HCT116 (cell line): ENCODE results near the gene ATP6V0A1. TPM values are rescaled to one million over a fixed set of nuclear protein-coding genes. Genes with fewer than 3 reads are reported as not detected.

Source experiments
- ATAC-seq: fragments of 200-7000 bp; cut with Tn5 transposase; 2 replicates; pipeline ENCODE4 v1.9.1; 2020; ENCODE audit warnings: mild to moderate bottlenecking, moderate library complexity
- BruUV-seq: library from RNA; stranded (reverse); fragments of 400-500 nt; replicated peaks from 2 replicates; lab custom pipeline; 2021; lab: Mats Ljungman, UMichigan
- CTCF ChIA-PET: fragments of 300-600 bp; sonication (Branson Sonifier 250); formaldehyde crosslinking; loops from one replicate; lab custom pipeline; 2021; ENCODE audit warnings: antibody characterized with exemption; lab: Charles Lee
- POLR2A ChIA-PET: fragments of 300-600, 350-600 bp; sonication (Branson Sonifier 250); formaldehyde crosslinking; loops from one replicate; lab custom pipeline; 2021; ENCODE audit warnings: antibody characterized with exemption; lab: Charles Lee
- RAD21 ChIA-PET, 2 experiments: fragments of 300-600 bp; sonication (Branson Sonifier 250); formaldehyde crosslinking; loops; one replicate each; lab custom pipeline; 2023; ENCODE audit warnings: low total read pairs in 2 of 2; ENCODE audit not compliant: uncharacterized antibody in 2 of 2, unreplicated experiment in 2 of 2, low non-redundant PET in 1 of 2; lab: Charles Lee
- DNase-seq: peaks from one replicate; pipeline ENCODE4 v3.0.0-alpha.2; 2010; ENCODE audit warnings: low read depth, low spot score
- H2AFZ ChIP-seq: fragments of 200-600 bp; shearing (Covaris generic), sonication (generic); 2 replicates; pipeline ENCODE4 v1.6.1; 2017; ENCODE audit warnings: low read depth, mixed run types, mixed read lengths, antibody characterized with exemption, low read length; ENCODE audit not compliant: poor library complexity, severe bottlenecking
- H3K27ac ChIP-seq: 2 replicates; pipeline ENCODE4 v1.5.1; 2012; ENCODE audit warnings: low read depth, low read length
- H3K27me3 ChIP-seq: fragments of 200-600 bp; sonication (generic); 2 replicates; pipeline ENCODE4 v1.6.1; 2016; ENCODE audit warnings: mixed run types, low read length, mixed read lengths; ENCODE audit not compliant: insufficient read depth
- H3K36me3 ChIP-seq, 2 experiments: fragments of 200-500 bp in 1 of 2; fragments of 200-600 bp in 1 of 2; sonication (Bioruptor generic) in 1 of 2; sonication (generic) in 1 of 2; 2 replicates each; pipeline versions ENCODE4 v1.5.1 to v1.6.1; 2014 to 2016; ENCODE audit warnings: low read length in 2 of 2, inconsistent platforms in 1 of 2, mixed read lengths in 1 of 2, mixed run types in 1 of 2; ENCODE audit not compliant: insufficient read depth in 2 of 2, control insufficient read depth in 1 of 2
- H3K4me1 ChIP-seq, 2 experiments: fragments of 200-600 bp in 1 of 2; sonication (generic) in 1 of 2; 2 replicates each; pipeline versions ENCODE4 v1.5.1 to v1.6.1; 2012 to 2017; ENCODE audit warnings: low read length in 2 of 2, inconsistent platforms in 1 of 2, mild to moderate bottlenecking in 1 of 2, mixed read lengths in 1 of 2, mixed run types in 1 of 2, moderate library complexity in 1 of 2; ENCODE audit not compliant: insufficient read depth in 2 of 2, control insufficient read depth in 1 of 2
- H3K4me2 ChIP-seq: fragments of 200-600 bp; sonication (generic); 2 replicates; pipeline ENCODE4 v1.6.1; 2017; ENCODE audit warnings: mixed run types, low read length, mixed read lengths
- H3K4me3 ChIP-seq, 2 experiments: fragments of 200-600 bp in 1 of 2; sonication (generic) in 1 of 2; replicated peaks in 1 of 2; 2 replicates each; pipeline ENCODE4 v1.5.1; 2011 to 2016; ENCODE audit warnings: low read length in 2 of 2, control low read depth in 1 of 2, low read depth in 1 of 2, mild to moderate bottlenecking in 1 of 2, mixed read lengths in 1 of 2, mixed run types in 1 of 2
- H3K79me2 ChIP-seq: fragments of 200-600 bp; sonication (generic); 2 replicates; pipeline ENCODE4 v1.6.1; 2017; ENCODE audit warnings: mild to moderate bottlenecking, mixed run types, low read length, moderate library complexity, mixed read lengths; ENCODE audit not compliant: insufficient read depth
- H3K9ac ChIP-seq: fragments of 200-600 bp; sonication (generic); 2 replicates; pipeline ENCODE4 v1.6.1; 2016; ENCODE audit warnings: low read length, mixed read lengths
- H3K9me2 ChIP-seq: fragments of 200-600 bp; sonication (generic), shearing (Covaris generic); 2 replicates; pipeline ENCODE4 v1.6.1; 2017; ENCODE audit warnings: mixed run types, mild to moderate bottlenecking, moderate library complexity; ENCODE audit not compliant: insufficient read depth
- H3K9me3 ChIP-seq, 2 experiments: fragments of 200-500 bp in 1 of 2; fragments of 200-600 bp in 1 of 2; sonication (Bioruptor generic) in 1 of 2; sonication (generic) in 1 of 2; 2 replicates each; pipeline ENCODE4 v1.6.1; 2014 to 2017; ENCODE audit warnings: low read length in 2 of 2, mixed read lengths in 2 of 2, inconsistent platforms in 1 of 2, low read depth in 1 of 2, mild to moderate bottlenecking in 1 of 2, mixed run types in 1 of 2, moderate library complexity in 1 of 2; ENCODE audit not compliant: control insufficient read depth in 1 of 2, insufficient read depth in 1 of 2
- H4K20me1 ChIP-seq: fragments of 200-600 bp; sonication (generic), shearing (Covaris generic); 2 replicates; pipeline ENCODE4 v1.6.1; 2017; ENCODE audit warnings: mixed run types, mild to moderate bottlenecking, moderate library complexity; ENCODE audit not compliant: insufficient read depth
- CBX3 ChIP-seq: IDR thresholded peaks from 2 replicates; pipeline ENCODE4 v1.6.1; 2012; ENCODE audit warnings: low read depth
- EGR1 ChIP-seq: IDR thresholded peaks from 2 replicates; pipeline ENCODE4 v1.6.1; 2012; ENCODE audit warnings: low read depth
- ELF1 ChIP-seq: IDR thresholded peaks from 2 replicates; pipeline ENCODE4 v1.6.1; 2012; ENCODE audit warnings: low read depth, borderline replicate concordance
- EZH2phosphoT487 ChIP-seq: fragments of 200-600 bp; IDR thresholded peaks from 2 replicates; pipeline ENCODE4 v1.6.1; 2018; ENCODE audit warnings: antibody characterized with exemption, borderline replicate concordance
- FOSL1 ChIP-seq: IDR thresholded peaks from 2 replicates; pipeline ENCODE4 v1.6.1; 2012; ENCODE audit warnings: low read depth
- POLR2AphosphoS5 ChIP-seq: IDR thresholded peaks from 2 replicates; pipeline ENCODE4 v1.6.1; 2011; ENCODE audit warnings: mild to moderate bottlenecking, low read depth, low read length, moderate library complexity
- RAD21 ChIP-seq: IDR thresholded peaks from 2 replicates; pipeline ENCODE4 v1.6.1; 2012; ENCODE audit warnings: low read depth, mild to moderate bottlenecking
- SIN3A ChIP-seq: IDR thresholded peaks from 2 replicates; pipeline ENCODE4 v1.6.1; 2012; ENCODE audit warnings: low read depth
- SP1 ChIP-seq: IDR thresholded peaks from 2 replicates; pipeline ENCODE4 v1.6.1; 2012; ENCODE audit warnings: low read depth
- SRF ChIP-seq: IDR thresholded peaks from 2 replicates; pipeline ENCODE4 v1.6.1; 2012; ENCODE audit warnings: low read depth
- YY1 ChIP-seq: IDR thresholded peaks from 2 replicates; pipeline ENCODE4 v1.6.1; 2011; ENCODE audit warnings: low read length, low read depth, moderate library complexity, mild to moderate bottlenecking; ENCODE audit not compliant: insufficient replicate concordance; ENCODE audit errors: extremely low read depth
- ZFX ChIP-seq: fragments of 450-650 bp; IDR thresholded peaks from 2 replicates; pipeline ENCODE4 v1.6.1; 2017
- intact Hi-C: fragments of 100-400 bp; cut with micrococcal nuclease; formaldehyde crosslinking; loops from 2 replicates; pipeline ENCODE4 v1.10.0; 2022
- total RNA-seq: library from RNA; stranded (reverse); gene quantifications from one replicate; pipeline ENCODE4 v1.2.1, GENCODE V29; 2021; ENCODE audit not compliant: unreplicated experiment
- TF ChIP-seq, protein P1 (sequence below), 3 experiments: fragments of 200-600 bp in 1 of 3; sonication (generic) in 1 of 3; IDR thresholded peaks in 2 of 3; conservative IDR thresholded peaks in 1 of 3; 2 replicates each; pipeline ENCODE4 v1.5.1; 2012 to 2017; ENCODE audit warnings: low read depth in 2 of 3, low read length in 2 of 3, antibody characterized with exemption in 1 of 3, borderline replicate concordance in 1 of 3, control low read depth in 1 of 3, mild to moderate bottlenecking in 1 of 3, mixed read lengths in 1 of 3, mixed run types in 1 of 3, moderate library complexity in 1 of 3; ENCODE audit not compliant: insufficient read depth in 1 of 3
- TF ChIP-seq, protein P2 (sequence below): IDR thresholded peaks from 2 replicates; pipeline ENCODE4 v1.6.1; 2012

Gene ATP6V0A1
- total RNA-seq, 1 experiment from 2014 or later, result 65.2 TPM

DNA sequence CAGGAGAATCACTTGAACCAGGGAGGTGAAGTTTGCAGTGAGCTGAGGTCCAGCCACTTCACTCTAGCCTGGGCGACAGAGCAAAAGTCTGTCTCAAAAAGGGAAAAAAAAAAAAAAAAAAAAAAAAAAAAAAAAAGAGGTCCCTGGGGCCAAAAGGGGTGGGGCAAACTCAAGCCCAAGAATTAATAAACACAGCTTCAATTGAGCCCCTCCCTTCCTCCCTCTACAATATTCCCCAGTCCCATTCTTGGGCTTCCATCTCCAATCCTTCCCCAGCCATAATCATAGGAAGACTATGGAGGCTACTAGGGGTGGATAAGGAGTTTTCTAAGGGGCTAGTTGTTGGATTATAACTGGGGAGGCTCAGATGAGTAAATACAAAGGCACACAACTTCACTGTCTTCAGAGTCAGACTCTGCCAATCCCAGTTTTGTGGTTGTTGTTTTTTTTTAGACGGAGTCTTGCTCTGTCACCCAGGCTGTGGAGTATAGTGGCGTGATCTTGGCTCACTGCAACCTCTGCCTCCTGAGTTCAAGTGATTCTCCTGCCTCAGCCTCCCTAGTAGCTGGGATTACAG, 45.1 kb upstream of the ATP6V0A1 start:
- Histone ChIP-seq H3K9ac (no peak overlapping the region), H3K4me3 (no peak overlapping the region), H3K9me2 (no peaks in the 10 kb centered on the region), H2AFZ (no peak overlapping the region), H3K27me3 (no peaks in the 10 kb centered on the region), H3K4me2 (no peak overlapping the region), H3K27ac (no peak overlapping the region), H3K79me2 (peaks cover 95% of the 10 kb centered on the region), H4K20me1 (peaks cover 6% of the 10 kb centered on the region; the same call in 1 of the 2 replicates), H3K4me1 (peaks cover 35 to 58% of the 10 kb centered on the region in 2 experiments), H3K9me3 (no peaks in the 10 kb centered on the region), H3K36me3 (peaks cover 0 to 7% of the 10 kb centered on the region in 2 experiments; a peak in 1 of 4 replicates)
- ChIA-PET RAD21 (no interaction called here), POLR2A (no interaction called here), CTCF (no interaction called here)
- ATAC-seq, result no peak
- intact Hi-C loops, result no loop called here
- BruUV-seq, result no TSS peak
- TF ChIP-seq CBX3 (no peak), ZFX (no peak)
- DNase-seq, result no peak

DNA sequence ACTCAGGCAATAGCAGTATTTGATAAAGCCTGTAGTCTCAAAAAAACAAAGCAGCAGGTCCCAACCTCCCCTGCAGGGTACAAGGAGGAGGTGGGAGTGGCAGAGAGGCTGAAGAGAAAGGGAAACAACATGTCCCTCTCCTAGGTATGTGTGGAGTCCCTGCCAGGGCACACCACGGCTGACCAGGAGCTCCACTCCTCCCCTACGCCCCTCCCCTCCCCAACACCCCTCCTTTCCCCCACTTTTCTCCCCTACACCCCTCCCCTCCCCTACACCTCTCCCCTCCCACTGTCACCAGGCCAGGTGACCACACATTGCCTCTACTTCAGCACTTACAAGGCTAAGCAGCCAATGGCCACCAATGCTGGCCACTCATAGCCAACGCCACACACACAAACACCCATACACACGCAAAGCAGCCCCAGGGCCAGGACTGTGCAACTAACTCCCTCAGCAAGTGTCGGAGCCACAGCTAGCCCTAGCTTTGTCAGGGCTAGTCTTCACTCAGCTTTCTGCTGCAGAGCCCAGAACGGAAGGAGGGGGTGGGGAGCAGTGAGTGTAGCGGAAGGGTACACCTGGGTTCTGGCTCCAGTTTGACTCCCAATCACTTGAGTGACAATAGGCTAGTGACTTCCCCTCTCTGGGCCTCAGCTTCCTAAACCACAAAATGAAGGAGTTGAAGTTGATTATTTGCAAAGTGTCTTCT, 43.8 kb upstream of the ATP6V0A1 start:
- Histone ChIP-seq H3K4me1 (peaks cover 25 to 52% of the 10 kb centered on the region in 2 experiments), H3K36me3 (peaks cover 0 to 8% of the 10 kb centered on the region in 2 experiments; a peak in 2 of 4 replicates), H2AFZ (no peak overlapping the region), H3K4me2 (no peak overlapping the region), H3K4me3 (no peak overlapping the region), H3K9ac (no peak overlapping the region), H3K79me2 (peaks cover 96% of the 10 kb centered on the region), H3K27me3 (no peaks in the 10 kb centered on the region), H3K9me2 (no peaks in the 10 kb centered on the region), H3K9me3 (no peaks in the 10 kb centered on the region), H4K20me1 (peaks cover 3% of the 10 kb centered on the region; the same call in 1 of the 2 replicates), H3K27ac (no peak overlapping the region)
- ATAC-seq (no peak), DNase-seq (no peak)
- ChIA-PET RAD21 (no interaction called here), CTCF (interaction anchor here (0.8 to 1.2 kb wide), 2 partner anchors 9 to 113 kb away, joined by 3 to 4 read pairs; no protein-coding TSS in a partner anchor), POLR2A (interaction anchor here (0.9 kb wide), 1 partner anchor 8 kb away, joined by 5 read pairs; the partner anchor contains the start of gene CAVIN1)
- BruUV-seq, result no TSS peak
- intact Hi-C loops, result no loop called here
- TF ChIP-seq, protein P1, sequence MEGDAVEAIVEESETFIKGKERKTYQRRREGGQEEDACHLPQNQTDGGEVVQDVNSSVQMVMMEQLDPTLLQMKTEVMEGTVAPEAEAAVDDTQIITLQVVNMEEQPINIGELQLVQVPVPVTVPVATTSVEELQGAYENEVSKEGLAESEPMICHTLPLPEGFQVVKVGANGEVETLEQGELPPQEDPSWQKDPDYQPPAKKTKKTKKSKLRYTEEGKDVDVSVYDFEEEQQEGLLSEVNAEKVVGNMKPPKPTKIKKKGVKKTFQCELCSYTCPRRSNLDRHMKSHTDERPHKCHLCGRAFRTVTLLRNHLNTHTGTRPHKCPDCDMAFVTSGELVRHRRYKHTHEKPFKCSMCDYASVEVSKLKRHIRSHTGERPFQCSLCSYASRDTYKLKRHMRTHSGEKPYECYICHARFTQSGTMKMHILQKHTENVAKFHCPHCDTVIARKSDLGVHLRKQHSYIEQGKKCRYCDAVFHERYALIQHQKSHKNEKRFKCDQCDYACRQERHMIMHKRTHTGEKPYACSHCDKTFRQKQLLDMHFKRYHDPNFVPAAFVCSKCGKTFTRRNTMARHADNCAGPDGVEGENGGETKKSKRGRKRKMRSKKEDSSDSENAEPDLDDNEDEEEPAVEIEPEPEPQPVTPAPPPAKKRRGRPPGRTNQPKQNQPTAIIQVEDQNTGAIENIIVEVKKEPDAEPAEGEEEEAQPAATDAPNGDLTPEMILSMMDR (IDR thresholded peaks at IDR 0.05 in 2 of 3, conservative IDR thresholded peaks at IDR 0.05 in 1 of 3; ENCODE audit: borderline replicate concordance in 1 of 3, insufficient read depth in 1 of 3, low read depth in 2 of 3, low read length in 2 of 3), result no peak
- TF ChIP-seq FOSL1, result no peak
- no peak for TF ChIP-seq YY1
- no peak for TF ChIP-seq RAD21
- TF ChIP-seq ZFX, result no peak
- TF ChIP-seq, protein P2, sequence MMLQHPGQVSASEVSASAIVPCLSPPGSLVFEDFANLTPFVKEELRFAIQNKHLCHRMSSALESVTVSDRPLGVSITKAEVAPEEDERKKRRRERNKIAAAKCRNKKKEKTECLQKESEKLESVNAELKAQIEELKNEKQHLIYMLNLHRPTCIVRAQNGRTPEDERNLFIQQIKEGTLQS, result no peak
- no peak for TF ChIP-seq SRF
- no peak for TF ChIP-seq EGR1
- TF ChIP-seq ELF1, result no peak
- no peak for TF ChIP-seq EZH2phosphoT487
- TF ChIP-seq POLR2AphosphoS5, result no peak
- no peak for TF ChIP-seq SIN3A
- TF ChIP-seq SP1, result no peak
